BLaER1 treated with 17β-estradiol and CSF1 and Interleukin-3, amounts not matched to agents 10 nM and 100 nM (cell line): ENCODE data around the gene B4GAT1.

Experiments
- H3K27ac ChIP-seq, 11 experiments: shearing (Covaris generic); formaldehyde crosslinking; 2 replicates each; pipeline ENCODE4 v1.8.1; 2022
- H3K27me3 ChIP-seq, 11 experiments: shearing (Covaris generic); formaldehyde crosslinking; 2 replicates each; pipeline ENCODE4 v1.8.1; 2022
- H3K36me3 ChIP-seq, 11 experiments: shearing (Covaris generic); formaldehyde crosslinking; 2 replicates each; pipeline ENCODE4 v1.8.1; 2022
- H3K4me1 ChIP-seq, 10 experiments: shearing (Covaris generic); formaldehyde crosslinking; 2 replicates each; pipeline ENCODE4 v1.8.1; 2022
- H3K4me2 ChIP-seq, 11 experiments: shearing (Covaris generic); formaldehyde crosslinking; 2 replicates each; pipeline ENCODE4 v1.8.1; 2022
- H3K4me3 ChIP-seq, 10 experiments: shearing (Covaris generic); formaldehyde crosslinking; 2 replicates each; pipeline ENCODE4 v1.8.1; 2022
- H3K9ac ChIP-seq, 11 experiments: shearing (Covaris generic); formaldehyde crosslinking; 2 replicates each; pipeline ENCODE4 v1.8.1; 2022
- H3K9me3 ChIP-seq, 11 experiments: shearing (Covaris generic); formaldehyde crosslinking; replicated peaks in 1 of 11; 2 replicates each; pipeline ENCODE4 v1.8.1; 2022
- H4K20me1 ChIP-seq, 11 experiments: shearing (Covaris generic); formaldehyde crosslinking; 2 replicates each; pipeline ENCODE4 v1.8.1; 2022
- Cebpa-rat ChIP-seq, 11 experiments: shearing (Covaris generic); IDR thresholded peaks; 2 replicates each; pipeline ENCODE4 v1.8.1; 2022

Gene B4GAT1

DNA sequence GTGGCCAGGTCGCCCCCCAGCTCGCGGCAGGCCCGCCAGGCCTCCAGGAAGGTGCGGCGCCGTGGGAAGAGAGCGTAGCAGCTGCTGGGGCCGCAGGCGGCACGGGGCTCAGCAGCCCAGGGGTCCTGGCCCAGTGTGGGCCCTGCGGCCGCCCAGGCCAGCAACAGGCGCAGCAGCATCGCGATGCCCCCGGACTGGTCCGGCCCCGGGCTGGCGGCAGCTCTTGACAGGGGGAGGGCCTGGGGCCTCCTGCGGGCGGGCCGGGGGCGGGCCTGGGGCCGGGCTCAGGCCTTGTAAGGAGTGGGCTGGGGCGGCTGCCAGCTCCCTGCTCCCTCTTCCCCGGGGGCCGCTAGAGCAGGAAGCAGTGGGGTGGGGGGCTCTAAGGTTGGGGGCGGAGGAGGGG is 30.6 kb downstream of the B4GAT1 start, which contains the start of gene CD248:
Gene CD248 (minus strand): TSS at position 196 of the 403 bp plus-strand sequence. CDS start 17 bp downstream, at position 179.
- Histone ChIP-seq H3K4me3 (peak within 1 kb of the TSS; percentile 52 to 80 (median 69)), H3K27ac (peak within 1 kb of the TSS; percentile 73 to 98 (median 94); a peak in 21 of 22 replicates), H3K9ac (peak within 1 kb of the TSS; percentile 81 to 92 (median 87)), H3K27me3 (no peaks in the 10 kb centered on the region), H3K4me2 (peak within 1 kb of the TSS; percentile 98 to 100 (median 100)), H3K4me1 (peaks cover 63 to 72% (median 69%) of the 10 kb centered on the region in 10 experiments), H3K9me3 (peaks cover 0 to 19% (median 13%) of the 10 kb centered on the region in 11 experiments; a peak in 15 of 22 replicates), H4K20me1 (peaks cover 0 to 32% (median 12%) of the 10 kb centered on the region in 11 experiments; a peak in 12 of 22 replicates), H3K36me3 (no peaks in the 10 kb centered on the region)
- no peak for TF ChIP-seq Cebpa-rat (IDR thresholded peaks at IDR 0.05)

DNA sequence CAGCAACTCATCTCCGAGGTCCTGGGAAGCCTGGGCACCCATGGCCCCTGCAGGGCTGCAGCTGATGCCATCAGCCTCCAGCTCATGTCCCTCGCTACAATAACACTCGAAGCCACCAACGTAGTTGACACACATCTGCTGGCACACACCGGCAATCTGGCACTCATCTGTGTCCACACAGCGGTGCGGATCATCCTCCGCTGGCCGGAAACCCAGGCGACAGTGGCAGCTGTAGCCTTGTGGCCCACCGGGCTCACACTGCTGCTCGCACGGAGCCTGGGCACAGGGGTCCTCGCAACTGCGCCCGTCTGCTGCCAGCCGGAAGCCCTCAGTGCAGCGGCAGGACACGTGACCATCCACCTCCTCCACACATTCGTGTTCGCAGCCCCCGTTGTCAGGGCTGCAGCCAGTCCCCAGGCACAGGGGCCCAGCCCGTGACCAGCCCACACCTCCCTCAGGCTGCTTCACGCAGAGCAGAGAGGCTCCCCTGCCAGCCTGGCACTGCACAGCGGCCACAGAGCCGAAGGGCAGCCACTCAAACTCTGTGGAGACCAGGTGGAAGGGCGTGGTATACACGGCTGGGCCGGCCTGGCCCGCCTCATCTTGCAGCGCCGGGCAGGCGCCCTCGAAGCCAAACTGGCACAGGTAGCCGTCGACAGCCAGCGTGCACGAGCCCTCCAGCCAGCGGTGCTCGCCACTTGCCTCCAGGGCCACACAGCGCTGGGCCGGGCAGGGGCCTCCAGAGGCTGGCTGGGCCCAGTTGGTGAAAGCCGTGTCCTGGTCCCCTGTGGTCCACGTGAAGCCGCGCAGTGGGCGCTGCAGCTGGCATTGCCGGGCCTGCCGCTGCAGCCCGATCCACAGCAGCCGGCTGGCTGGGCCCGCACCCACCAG is 31.3 kb downstream of the B4GAT1 start:
- Histone ChIP-seq H3K27me3 (no peaks in the 10 kb centered on the region), H3K27ac (peak overlapping the region; percentile 73 to 98 (median 94); a peak in 21 of 22 replicates), H3K4me3 (peak overlapping the region; percentile 52 to 80 (median 69)), H3K4me1 (peaks cover 63 to 73% (median 70%) of the 10 kb centered on the region in 10 experiments), H3K9me3 (peaks cover 0 to 18% (median 12%) of the 10 kb centered on the region in 11 experiments; a peak in 15 of 22 replicates), H3K9ac (peak overlapping the region; percentile 81 to 92 (median 87)), H3K36me3 (no peaks in the 10 kb centered on the region), H3K4me2 (peak overlapping the region; percentile 98 to 100 (median 100)), H4K20me1 (peaks cover 0 to 32% (median 12%) of the 10 kb centered on the region in 11 experiments; a peak in 12 of 22 replicates)
- TF ChIP-seq Cebpa-rat (IDR thresholded peaks at IDR 0.05), result no peak

DNA sequence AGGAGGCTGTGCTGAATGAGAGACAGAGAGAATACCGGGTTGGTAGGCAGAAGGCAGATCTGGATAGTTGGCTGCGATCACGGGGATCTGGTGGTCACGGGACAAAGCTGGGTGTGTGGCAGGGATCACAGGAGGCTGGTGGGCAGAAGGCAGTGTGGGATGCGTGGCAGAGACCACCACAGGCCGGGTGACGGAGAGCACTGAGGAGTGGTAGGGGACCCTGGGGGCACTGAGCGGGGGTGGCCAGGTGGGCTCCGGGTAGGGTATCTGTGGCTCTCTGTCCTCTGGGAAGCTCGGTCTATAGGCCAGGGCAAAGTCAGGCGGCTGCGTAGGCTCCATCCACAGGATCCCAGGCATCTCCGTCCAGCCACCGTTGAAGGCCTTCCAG is 31.9 kb downstream of the B4GAT1 start:
- H3K4me3 ChIP-seq, result peak overlapping the region; percentile 52 to 80 (median 69)
- peaks cover 0 to 17% (median 11%) of the 10 kb centered on the region in 11 experiments; a peak in 15 of 22 replicates for H3K9me3 ChIP-seq
- H3K27me3 ChIP-seq, result no peaks in the 10 kb centered on the region
- H4K20me1 ChIP-seq, result peaks cover 0 to 32% (median 12%) of the 10 kb centered on the region in 11 experiments; a peak in 12 of 22 replicates
- peak overlapping the region; percentile 81 to 92 (median 87) for H3K9ac ChIP-seq
- no peak for TF ChIP-seq Cebpa-rat (IDR thresholded peaks at IDR 0.05)
- H3K4me2 ChIP-seq, result peak overlapping the region; percentile 98 to 100 (median 100)
- no peaks in the 10 kb centered on the region for H3K36me3 ChIP-seq
- peaks cover 63 to 80% (median 77%) of the 10 kb centered on the region in 10 experiments for H3K4me1 ChIP-seq
- H3K27ac ChIP-seq, result peak overlapping the region; percentile 73 to 98 (median 94); a peak in 21 of 22 replicates

DNA sequence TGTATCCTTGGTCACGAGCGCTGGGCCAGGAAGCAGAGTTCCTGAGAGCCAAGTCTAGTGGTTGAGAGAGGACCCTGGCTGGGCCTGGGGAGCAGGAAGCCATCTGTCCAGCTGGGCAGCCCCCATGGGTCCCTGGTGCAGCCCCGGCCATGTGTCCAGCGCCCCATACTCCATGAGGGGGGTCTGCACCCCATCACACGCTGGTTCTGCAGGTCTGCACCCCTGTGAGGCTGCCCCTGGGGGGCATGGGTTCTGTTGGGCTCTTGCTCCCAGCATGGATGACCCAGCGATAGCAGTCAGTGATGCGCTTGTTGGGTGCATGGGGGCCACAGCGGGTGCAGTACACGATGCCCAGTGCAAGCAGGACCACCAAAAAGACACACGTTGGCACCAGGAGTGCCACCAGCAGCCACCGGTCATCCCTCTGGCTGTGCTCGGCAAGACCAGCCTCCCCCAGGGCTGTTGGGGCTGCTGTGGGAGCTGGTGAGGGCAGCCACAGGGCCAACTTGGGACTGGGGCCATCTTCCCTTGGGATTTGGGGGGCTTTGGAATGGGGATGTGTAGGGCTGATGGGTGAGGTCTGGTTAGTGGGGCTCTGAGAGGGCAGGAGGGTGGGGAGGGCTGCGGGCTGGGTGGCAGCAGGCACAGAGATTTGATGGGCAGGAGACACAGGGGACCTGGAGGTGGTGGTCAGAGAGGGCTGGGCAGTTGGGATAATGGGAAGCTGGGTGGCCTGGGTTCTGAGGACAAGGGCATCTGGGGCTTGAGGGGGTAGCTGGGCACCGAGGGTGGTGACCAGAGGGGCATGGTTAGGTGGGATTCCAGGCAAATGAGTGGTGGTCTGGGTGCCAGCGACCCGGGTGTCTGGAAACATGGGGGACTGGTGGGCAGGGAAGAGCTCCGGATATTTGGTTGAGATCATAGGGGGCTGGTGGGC is 32.6 kb downstream of the B4GAT1 start:
- Histone ChIP-seq H3K27ac (peak overlapping the region; percentile 73 to 98 (median 94); a peak in 21 of 22 replicates), H3K36me3 (no peaks in the 10 kb centered on the region), H4K20me1 (peaks cover 0 to 32% (median 12%) of the 10 kb centered on the region in 11 experiments; a peak in 12 of 22 replicates), H3K4me3 (peak overlapping the region; percentile 52 to 80 (median 69)), H3K27me3 (no peaks in the 10 kb centered on the region), H3K9me3 (peaks cover 0 to 11% (median 5%) of the 10 kb centered on the region in 11 experiments; a peak in 14 of 22 replicates), H3K9ac (peak overlapping the region; percentile 81 to 92 (median 87)), H3K4me1 (peaks cover 63 to 86% (median 80%) of the 10 kb centered on the region in 10 experiments), H3K4me2 (peak overlapping the region; percentile 98 to 100 (median 100))
- TF ChIP-seq Cebpa-rat (IDR thresholded peaks at IDR 0.05), result no peak

DNA sequence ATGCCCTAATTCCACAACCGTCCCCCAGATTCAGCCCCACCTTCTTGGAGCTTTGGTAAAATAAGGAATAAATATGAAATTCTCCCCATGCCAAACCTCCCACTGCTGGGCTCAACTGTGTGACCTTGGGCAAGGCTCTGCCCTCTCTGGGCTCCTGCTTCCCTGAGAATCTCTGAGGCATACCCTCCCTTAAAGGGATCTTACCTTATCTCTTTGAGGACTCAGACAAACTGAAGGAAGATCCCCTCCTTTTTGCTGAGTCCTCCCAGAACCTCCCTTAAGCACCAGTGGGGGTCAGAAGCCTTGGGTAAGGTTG is 33.3 kb downstream of the B4GAT1 start:
- peaks cover 0 to 4% (median 0%) of the 10 kb centered on the region in 11 experiments; a peak in 5 of 22 replicates for H3K9me3 ChIP-seq

DNA sequence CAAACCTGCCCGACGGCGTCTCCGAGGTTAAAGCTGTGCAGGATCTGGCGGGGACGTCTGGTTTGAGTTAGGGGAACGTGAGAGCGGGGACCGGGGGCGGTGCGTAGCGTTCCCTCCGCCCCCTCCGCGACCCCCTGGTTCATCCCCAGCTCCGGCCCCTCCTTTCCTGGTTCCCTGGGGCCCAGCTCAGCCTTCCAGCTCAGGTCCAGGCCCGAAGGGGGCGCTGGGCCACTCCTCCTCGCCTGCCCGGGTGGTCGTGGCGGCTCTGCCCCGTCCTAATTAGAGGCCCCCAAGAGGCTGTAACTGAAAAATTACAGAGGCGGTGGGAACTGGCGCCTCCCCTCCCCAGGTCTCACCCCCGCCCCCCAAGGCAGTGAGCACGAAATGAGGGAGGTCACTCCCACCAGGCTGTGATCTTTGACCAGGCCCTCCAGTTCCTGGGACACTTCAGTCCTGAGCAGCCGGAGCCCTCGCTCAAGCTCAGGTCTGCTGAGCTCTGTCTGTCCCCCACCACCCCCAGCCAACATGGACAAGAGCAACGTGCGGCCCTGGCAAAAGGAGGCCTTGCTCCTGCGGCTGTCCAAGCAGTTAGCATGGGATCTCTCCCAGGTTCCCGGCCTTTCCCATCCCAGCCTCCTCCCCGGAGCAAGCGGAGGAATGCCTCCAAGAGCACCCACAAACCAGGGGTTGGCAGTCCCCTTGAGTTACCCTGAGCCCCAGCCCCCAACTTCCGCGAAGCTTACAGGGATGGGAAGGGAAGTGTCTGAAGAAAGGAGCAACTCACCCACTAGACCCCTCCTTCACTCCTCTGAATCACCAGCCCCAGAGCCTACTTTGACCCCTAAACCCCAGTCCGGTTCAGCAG is 33.9 kb downstream of the B4GAT1 start:
- Histone ChIP-seq H3K4me3 (peak overlapping the region; percentile 52 to 80 (median 69)), H3K4me2 (peak overlapping the region; percentile 98 to 100 (median 100)), H3K9ac (peak overlapping the region; percentile 81 to 92 (median 87)), H4K20me1 (peaks cover 0 to 32% (median 12%) of the 10 kb centered on the region in 11 experiments; a peak in 12 of 22 replicates), H3K27me3 (no peaks in the 10 kb centered on the region), H3K4me1 (peaks cover 55 to 81% (median 71%) of the 10 kb centered on the region in 10 experiments), H3K9me3 (no peaks in the 10 kb centered on the region), H3K36me3 (no peaks in the 10 kb centered on the region), H3K27ac (peak overlapping the region; percentile 73 to 98 (median 94))
- TF ChIP-seq Cebpa-rat (IDR thresholded peaks at IDR 0.05), result no peak

More for the DNA sequence above, 33.3 kb downstream of the B4GAT1 start:
- H3K27ac ChIP-seq, result peak overlapping the region; percentile 73 to 98 (median 94); a peak in 21 of 22 replicates
- TF ChIP-seq Cebpa-rat (IDR thresholded peaks at IDR 0.05), result no peak
- peak overlapping the region; percentile 98 to 100 (median 100) for H3K4me2 ChIP-seq
- no peaks in the 10 kb centered on the region for H3K27me3 ChIP-seq
- peaks cover 61 to 87% (median 77%) of the 10 kb centered on the region in 10 experiments for H3K4me1 ChIP-seq
- H3K36me3 ChIP-seq, result no peaks in the 10 kb centered on the region
- H3K9ac ChIP-seq, result peak overlapping the region; percentile 81 to 92 (median 87)
- peak overlapping the region; percentile 52 to 80 (median 69) for H3K4me3 ChIP-seq
- H4K20me1 ChIP-seq, result peaks cover 0 to 32% (median 12%) of the 10 kb centered on the region in 11 experiments; a peak in 12 of 22 replicates

DNA sequence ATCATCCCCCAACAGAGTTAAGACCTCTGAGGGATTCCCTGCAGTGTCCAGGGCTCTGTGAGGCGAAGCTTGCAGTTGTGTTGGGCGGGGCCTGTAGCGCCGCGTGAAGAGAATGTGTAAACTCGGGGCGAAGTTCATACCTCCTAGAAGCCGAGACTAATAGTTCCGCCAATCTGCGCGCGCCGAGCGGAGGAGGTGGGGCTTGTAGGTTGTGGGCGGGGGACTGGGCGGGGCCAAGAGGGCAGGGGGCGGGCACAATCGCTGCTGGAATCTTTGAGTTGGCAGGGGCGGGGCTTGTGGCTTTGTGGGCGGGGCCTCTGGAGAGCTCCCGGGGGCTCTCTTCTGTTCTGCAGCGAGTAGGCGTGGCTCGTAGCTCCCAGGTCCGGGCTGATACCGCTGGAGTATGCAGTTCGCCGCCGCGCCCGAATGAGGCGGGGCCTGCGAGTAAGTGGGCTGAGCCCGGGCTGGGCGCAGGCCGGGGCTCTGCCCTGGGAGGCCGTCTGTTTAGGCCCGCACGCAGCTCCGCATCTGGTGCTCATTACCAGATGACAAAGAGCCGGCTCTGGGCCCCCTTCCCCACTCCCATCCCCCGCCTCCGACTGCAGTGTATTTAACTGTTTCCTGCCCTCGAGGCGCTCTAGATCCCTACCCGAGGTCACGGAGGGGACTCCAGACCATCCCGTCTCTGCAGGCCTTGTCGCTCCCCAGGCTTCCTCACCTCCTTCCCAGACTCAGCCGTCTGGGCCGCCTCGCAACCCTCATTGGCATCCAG is 34.7 kb downstream of the B4GAT1 start:
- peak overlapping the region; percentile 98 to 100 (median 100) for H3K4me2 ChIP-seq
- H3K27ac ChIP-seq, result peak overlapping the region; percentile 73 to 98 (median 94)
- peaks cover 47 to 73% (median 63%) of the 10 kb centered on the region in 10 experiments for H3K4me1 ChIP-seq
- no peaks in the 10 kb centered on the region for H3K27me3 ChIP-seq
- TF ChIP-seq Cebpa-rat (IDR thresholded peaks at IDR 0.05), result no peak
- peaks cover 0 to 32% (median 12%) of the 10 kb centered on the region in 11 experiments; a peak in 12 of 22 replicates for H4K20me1 ChIP-seq
- H3K9me3 ChIP-seq, result no peaks in the 10 kb centered on the region
- H3K9ac ChIP-seq, result peak overlapping the region; percentile 81 to 92 (median 87)
- H3K36me3 ChIP-seq, result no peaks in the 10 kb centered on the region
- H3K4me3 ChIP-seq, result peak overlapping the region; percentile 60 to 80 (median 69)
